C4-2B (cell line): ENCODE measurements around the gene IGLL1.

Experiments used
- H3K27ac ChIP-seq: fragments of 450-650 bp; 2 replicates; pipeline ENCODE4 v1.5.1; 2017
- CTCF ChIP-seq: fragments of 450-650 bp; conservative IDR thresholded peaks from 2 replicates; pipeline ENCODE4 v1.5.1; 2017; ENCODE audit warnings: mild to moderate bottlenecking
- ZFX ChIP-seq: fragments of 450-650 bp; IDR thresholded peaks from 2 replicates; pipeline ENCODE4 v1.6.1; 2017

The IGLL1 gene

GRCh38 chr22:23523713-23524112 is 56.4 kb downstream of the IGLL1 start:
- TF ChIP-seq ZFX: no peak
- no peak for TF ChIP-seq CTCF
- no peak overlapping the region for H3K27ac ChIP-seq
